HFF-Myc (cell line): ENCODE results near the gene TLCD2.

Source experiments
- DNase-seq: peaks from one replicate; pipeline ENCODE4 v3.0.0-alpha.2; 2011; ENCODE audit warnings: low read depth; ENCODE audit errors: extremely low read depth
- H3K4me3 ChIP-seq: replicated peaks from 2 replicates; pipeline ENCODE4 v1.5.1; 2011; ENCODE audit warnings: low read depth, mild to moderate bottlenecking, control low read depth, low read length
- CTCF ChIP-seq: IDR thresholded peaks from 2 replicates; pipeline ENCODE4 v1.5.1; 2012; ENCODE audit warnings: mild to moderate bottlenecking, low read depth, low read length, control low read depth; ENCODE audit errors: missing control alignments

Gene TLCD2

GRCh38 chr17:1735418-1735817 is 25.2 kb upstream of the TLCD2 start:
- no peak for DNase-seq
- TF ChIP-seq CTCF, result no peak
- H3K4me3 ChIP-seq, result no peak overlapping the region

GRCh38 chr17:1733759-1734158 is 23.6 kb upstream of the TLCD2 start:
- H3K4me3 ChIP-seq, result no peak overlapping the region
- no peak for TF ChIP-seq CTCF
- DNase-seq, result no peak

- TF ChIP-seq CTCF, result no peak
- no peak overlapping the region for H3K4me3 ChIP-seq
- no peak for DNase-seq
Measured at GRCh38 chr17:1732833-1733321, 22.7 kb upstream of the TLCD2 start.

GRCh38 chr17:1732241-1732832 is 22.2 kb upstream of the TLCD2 start:
- H3K4me3 ChIP-seq, result no peak overlapping the region
- DNase-seq, result no peak
- no peak for TF ChIP-seq CTCF

- no peak for TF ChIP-seq CTCF
- no peak overlapping the region for H3K4me3 ChIP-seq
- DNase-seq, result no peak
Measured at GRCh38 chr17:1731194-1731506, 21.0 kb upstream of the TLCD2 start.

- no peak for DNase-seq
- no peak overlapping the region for H3K4me3 ChIP-seq
- TF ChIP-seq CTCF, result no peak
Measured at GRCh38 chr17:1730326-1731193, 20.4 kb upstream of the TLCD2 start.
